Large intestine (tissue), 3 donors: ENCODE data around the gene NUFIP1. TPM values are rescaled to one million over a fixed set of nuclear protein-coding genes. Genes with fewer than 3 reads are reported as not detected.

Experiments used
- DNase-seq, 2 donors: peaks; one replicate each; pipeline versions ENCODE4 v3.0.0 to v3.0.0-alpha.2; 2013
- H3K27ac ChIP-seq: one replicate; pipeline ENCODE4 v1.5.1; 2013; ENCODE audit warnings: low read length
- H3K27me3 ChIP-seq: 2 replicates; pipeline ENCODE4 v1.6.1; 2013; ENCODE audit warnings: low read length; ENCODE audit not compliant: control insufficient read depth, insufficient read depth
- H3K36me3 ChIP-seq: 2 replicates; pipeline ENCODE4 v1.6.1; 2013; ENCODE audit warnings: low read length; ENCODE audit not compliant: control insufficient read depth, insufficient read depth
- H3K4me1 ChIP-seq: one replicate; pipeline ENCODE4 v1.6.1; 2013; ENCODE audit warnings: low read length; ENCODE audit not compliant: control insufficient read depth, insufficient read depth
- H3K4me3 ChIP-seq: one replicate; pipeline ENCODE4 v1.5.1; 2013; ENCODE audit warnings: low read length
- H3K9me3 ChIP-seq: one replicate; pipeline ENCODE4 v1.6.1; 2013; ENCODE audit warnings: mild to moderate bottlenecking, low read depth, low read length, moderate library complexity; ENCODE audit not compliant: control insufficient read depth
- WGBS: methylation state at CpG from one replicate; pipeline ENCODE4 v1.1.5; 2013; ENCODE audit warnings: low lambda C conversion rate; ENCODE audit not compliant: insufficient coverage; 5-methylcytosine and 5-hydroxymethylcytosine counted together
- polyA plus RNA-seq: library from polyadenylated mRNA; unstranded; fragments of 120-200 nt; gene quantifications from one replicate; pipeline ENCODE4 v1.2.1, GENCODE V29; 2013

The NUFIP1 gene
- polyA plus RNA-seq, 1 donor = 8.7 TPM

GRCh38 chr13:44936246-44936645 lies 53.0 kb downstream of the NUFIP1 start:
- no peak for DNase-seq
- no CpG with 5 or more reads among the region's 1 CpG for WGBS
- H3K4me1 ChIP-seq = no peaks in the 10 kb centered on the region
- H3K9me3 ChIP-seq = no peaks in the 10 kb centered on the region
- H3K4me3 ChIP-seq = no peak overlapping the region
- no peaks in the 10 kb centered on the region for H3K27me3 ChIP-seq
- no peak overlapping the region for H3K27ac ChIP-seq
- H3K36me3 ChIP-seq = no peaks in the 10 kb centered on the region

GRCh38 chr13:44934724-44935123 lies 54.5 kb downstream of the NUFIP1 start:
- no peak for DNase-seq
- Histone ChIP-seq H3K27ac (no peak overlapping the region), H3K4me3 (no peak overlapping the region), H3K36me3 (no peaks in the 10 kb centered on the region), H3K27me3 (no peaks in the 10 kb centered on the region), H3K4me1 (no peaks in the 10 kb centered on the region), H3K9me3 (no peaks in the 10 kb centered on the region)
- WGBS = no CpG with 5 or more reads among the region's 1 CpG

- Histone ChIP-seq H3K9me3 (no peaks in the 10 kb centered on the region), H3K27ac (no peak overlapping the region), H3K36me3 (no peaks in the 10 kb centered on the region), H3K4me3 (no peak overlapping the region), H3K4me1 (no peaks in the 10 kb centered on the region), H3K27me3 (no peaks in the 10 kb centered on the region)
- WGBS = 95% methylated on average over 3 of the region's 7 CpGs
- DNase-seq = peak in 1 of 2 donors; percentile 30
Measured at GRCh38 chr13:44932850-44933251, 56.4 kb downstream of the NUFIP1 start.

GRCh38 chr13:44932171-44932849 lies 57.0 kb downstream of the NUFIP1 start:
- H3K27me3 ChIP-seq = no peaks in the 10 kb centered on the region
- no peak overlapping the region for H3K27ac ChIP-seq
- H3K36me3 ChIP-seq = no peaks in the 10 kb centered on the region
- H3K4me3 ChIP-seq = no peak overlapping the region
- WGBS = 92% methylated on average over 2 of the region's 5 CpGs
- no peaks in the 10 kb centered on the region for H3K9me3 ChIP-seq
- H3K4me1 ChIP-seq = no peaks in the 10 kb centered on the region
- DNase-seq = no peak

GRCh38 chr13:44930963-44931623 lies 58.2 kb downstream of the NUFIP1 start:
- H3K4me3 ChIP-seq = no peak overlapping the region
- H3K4me1 ChIP-seq = no peaks in the 10 kb centered on the region
- H3K9me3 ChIP-seq = no peaks in the 10 kb centered on the region
- WGBS = 67% methylated on average over 1 of the region's 7 CpGs
- H3K36me3 ChIP-seq = no peaks in the 10 kb centered on the region
- H3K27me3 ChIP-seq = no peaks in the 10 kb centered on the region
- DNase-seq = peak; percentile 27 to 57
- no peak overlapping the region for H3K27ac ChIP-seq

GRCh38 chr13:44930280-44930679 lies 59.0 kb downstream of the NUFIP1 start:
- DNase-seq = no peak
- H3K4me3 ChIP-seq = no peak overlapping the region
- WGBS = 92% methylated on average over 2 of the region's 3 CpGs
- no peaks in the 10 kb centered on the region for H3K27me3 ChIP-seq
- H3K27ac ChIP-seq = no peak overlapping the region
- no peaks in the 10 kb centered on the region for H3K9me3 ChIP-seq
- H3K36me3 ChIP-seq = no peaks in the 10 kb centered on the region
- H3K4me1 ChIP-seq = no peaks in the 10 kb centered on the region

- H3K27ac ChIP-seq = no peak overlapping the region
- H3K9me3 ChIP-seq = no peaks in the 10 kb centered on the region
- DNase-seq = no peak
- H3K4me1 ChIP-seq = no peaks in the 10 kb centered on the region
- no peaks in the 10 kb centered on the region for H3K27me3 ChIP-seq
- H3K36me3 ChIP-seq = no peaks in the 10 kb centered on the region
- no peak overlapping the region for H3K4me3 ChIP-seq
- no CpG with 5 or more reads among the region's 3 CpGs for WGBS
Measured at GRCh38 chr13:44929692-44930091, 59.6 kb downstream of the NUFIP1 start.

- no peaks in the 10 kb centered on the region for H3K9me3 ChIP-seq
- no peak for DNase-seq
- no peak overlapping the region for H3K4me3 ChIP-seq
- no peaks in the 10 kb centered on the region for H3K36me3 ChIP-seq
- H3K4me1 ChIP-seq = no peaks in the 10 kb centered on the region
- no CpG with 5 or more reads among the region's 4 CpGs for WGBS
- no peak overlapping the region for H3K27ac ChIP-seq
- no peaks in the 10 kb centered on the region for H3K27me3 ChIP-seq
Measured at GRCh38 chr13:44927968-44928367, 61.3 kb downstream of the NUFIP1 start.

GRCh38 chr13:44921931-44922758 lies 67.1 kb downstream of the NUFIP1 start:
- Histone ChIP-seq H3K36me3 (no peaks in the 10 kb centered on the region), H3K27me3 (no peaks in the 10 kb centered on the region), H3K4me3 (no peak overlapping the region), H3K9me3 (no peaks in the 10 kb centered on the region), H3K27ac (no peak overlapping the region), H3K4me1 (peaks cover 6% of the 10 kb centered on the region)
- no CpG with 5 or more reads among the region's 2 CpGs for WGBS
- no peak for DNase-seq

GRCh38 chr13:44921246-44921877 lies 67.9 kb downstream of the NUFIP1 start:
- Histone ChIP-seq H3K9me3 (no peaks in the 10 kb centered on the region), H3K36me3 (no peaks in the 10 kb centered on the region), H3K4me1 (peaks cover 6% of the 10 kb centered on the region), H3K27me3 (no peaks in the 10 kb centered on the region), H3K27ac (no peak overlapping the region), H3K4me3 (no peak overlapping the region)
- DNase-seq = no peak
- 67% methylated on average over 1 of the region's 11 CpGs for WGBS
